Erythroblast (primary cell): Measurements from ENCODE around the gene TM7SF3.

ENCODE experiments used
- GATA1 ChIP-seq: IDR thresholded peaks from 2 replicates; pipeline ENCODE4 v1.6.1; 2011; ENCODE audit warnings: low read depth, mild to moderate bottlenecking, control low read depth, low read length, moderate library complexity
- POLR2A ChIP-seq: IDR thresholded peaks from 2 replicates; pipeline ENCODE4 v1.6.1; 2011; ENCODE audit warnings: mild to moderate bottlenecking, low read length

DNA sequence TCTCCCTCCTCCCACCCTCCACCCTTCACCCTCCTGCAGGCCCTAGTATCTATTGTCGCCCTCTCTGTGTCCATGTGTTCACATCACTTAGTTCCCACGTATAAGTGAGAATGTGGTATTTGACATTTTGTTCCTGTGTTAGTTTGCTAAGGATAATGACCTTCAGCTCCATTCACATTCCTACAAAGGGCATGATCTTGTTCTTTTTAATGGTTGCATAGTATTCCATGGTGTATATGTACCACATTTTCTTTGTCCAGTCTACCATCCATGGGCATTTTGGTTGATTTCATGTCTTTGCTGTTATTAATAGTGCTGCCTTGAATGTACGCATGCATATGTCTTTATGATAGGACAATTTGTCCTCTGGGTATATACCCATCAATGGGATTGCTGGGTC is 38.6 kb upstream of the TM7SF3 start:
- TF ChIP-seq POLR2A (no peak), GATA1 (no peak)
